PC-9 (cell line): ENCODE results near the gene SGCE.

ENCODE experiments used
- CTCF ChIP-seq: fragments of 200-600 bp; sonication (generic); conservative IDR thresholded peaks from 2 replicates; pipeline ENCODE4 v1.6.1; 2017; ENCODE audit warnings: mixed run types, antibody characterized with exemption, mild to moderate bottlenecking, moderate library complexity
- EZH2 ChIP-seq: fragments of 200-600 bp; sonication (generic); IDR thresholded peaks from 2 replicates; pipeline ENCODE4 v1.8.0; 2017; ENCODE audit warnings: antibody characterized with exemption, low read depth

- TF ChIP-seq CTCF (no peak), EZH2 (no peak)
These were observed 31.9 kb upstream of the SGCE start for GRCh38 chr7:94687810-94688209.
